Kidney epithelial cell (primary cell): ENCODE measurements around the gene FAM9B. TPM values are rescaled to one million over a fixed set of nuclear protein-coding genes. Genes with fewer than 3 reads are reported as not detected.

Source experiments
- DNase-seq: peaks from one replicate; pipeline ENCODE4 v3.0.0-alpha.2; 2010; ENCODE audit warnings: low read depth
- H3K27me3 ChIP-seq: 2 replicates; pipeline ENCODE4 v1.6.0; 2011; ENCODE audit warnings: low read length; ENCODE audit not compliant: control insufficient read depth, insufficient read depth
- H3K36me3 ChIP-seq: 2 replicates; pipeline ENCODE4 v1.5.1; 2011; ENCODE audit warnings: low read length; ENCODE audit not compliant: control insufficient read depth, insufficient read depth
- H3K4me3 ChIP-seq: 2 replicates; pipeline ENCODE4 v1.5.1; 2011; ENCODE audit warnings: low read depth, mild to moderate bottlenecking, control low read depth, low read length
- total RNA-seq: library from RNA; depleted of rRNA; stranded (reverse); fragments of >200 nt; gene quantifications from 2 replicates; pipeline ENCODE4 v1.2.3, GENCODE V29; 2015
- TF ChIP-seq, protein P1 (sequence below): IDR thresholded peaks from 2 replicates; pipeline ENCODE4 v1.5.1; 2011; ENCODE audit warnings: mild to moderate bottlenecking, moderate library complexity, low read length, control low read depth, inconsistent platforms; ENCODE audit not compliant: insufficient read depth, poor library complexity, severe bottlenecking

Gene FAM9B
- total RNA-seq, 1 donor from 2014 or later: not detected

DNA sequence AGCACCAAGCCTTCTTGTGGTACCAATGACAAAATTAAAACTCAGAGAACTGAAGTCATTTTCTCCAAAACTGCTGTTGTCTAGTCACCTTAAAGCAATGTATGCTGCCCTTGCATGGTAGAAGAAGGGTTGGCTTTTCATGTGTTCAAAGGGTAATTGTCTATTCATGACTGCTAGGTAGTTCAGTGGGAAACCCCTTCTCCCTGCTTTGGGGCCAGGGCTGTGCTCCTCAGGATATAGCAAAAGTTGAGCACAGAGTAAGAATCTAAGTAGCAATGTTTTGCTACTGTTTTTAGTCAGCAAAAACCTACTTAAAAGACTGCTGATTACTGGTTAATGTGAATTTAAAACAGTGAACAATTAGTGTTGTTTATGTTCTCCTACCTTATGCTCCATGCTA, 30.8 kb upstream of the FAM9B start:
- no peaks in the 10 kb centered on the region for H3K27me3 ChIP-seq
- H3K4me3 ChIP-seq: no peak overlapping the region
- TF ChIP-seq, protein P1, sequence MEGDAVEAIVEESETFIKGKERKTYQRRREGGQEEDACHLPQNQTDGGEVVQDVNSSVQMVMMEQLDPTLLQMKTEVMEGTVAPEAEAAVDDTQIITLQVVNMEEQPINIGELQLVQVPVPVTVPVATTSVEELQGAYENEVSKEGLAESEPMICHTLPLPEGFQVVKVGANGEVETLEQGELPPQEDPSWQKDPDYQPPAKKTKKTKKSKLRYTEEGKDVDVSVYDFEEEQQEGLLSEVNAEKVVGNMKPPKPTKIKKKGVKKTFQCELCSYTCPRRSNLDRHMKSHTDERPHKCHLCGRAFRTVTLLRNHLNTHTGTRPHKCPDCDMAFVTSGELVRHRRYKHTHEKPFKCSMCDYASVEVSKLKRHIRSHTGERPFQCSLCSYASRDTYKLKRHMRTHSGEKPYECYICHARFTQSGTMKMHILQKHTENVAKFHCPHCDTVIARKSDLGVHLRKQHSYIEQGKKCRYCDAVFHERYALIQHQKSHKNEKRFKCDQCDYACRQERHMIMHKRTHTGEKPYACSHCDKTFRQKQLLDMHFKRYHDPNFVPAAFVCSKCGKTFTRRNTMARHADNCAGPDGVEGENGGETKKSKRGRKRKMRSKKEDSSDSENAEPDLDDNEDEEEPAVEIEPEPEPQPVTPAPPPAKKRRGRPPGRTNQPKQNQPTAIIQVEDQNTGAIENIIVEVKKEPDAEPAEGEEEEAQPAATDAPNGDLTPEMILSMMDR: no peak
- H3K36me3 ChIP-seq: no peaks in the 10 kb centered on the region
- no peak for DNase-seq

- Histone ChIP-seq H3K4me3 (no peak overlapping the region), H3K27me3 (no peaks in the 10 kb centered on the region), H3K36me3 (no peaks in the 10 kb centered on the region)
- TF ChIP-seq, protein P1: no peak
- DNase-seq: no peak
Observed at GRCh38 chrX:9062641-9063040, 28.7 kb upstream of the FAM9B start.

GRCh38 chrX:9055354-9055753, 21.4 kb upstream of the FAM9B start:
- TF ChIP-seq, protein P1: no peak
- Histone ChIP-seq H3K4me3 (no peak overlapping the region), H3K27me3 (no peaks in the 10 kb centered on the region), H3K36me3 (no peaks in the 10 kb centered on the region)
- no peak for DNase-seq

GRCh38 chrX:9052081-9052480, 18.2 kb upstream of the FAM9B start:
- TF ChIP-seq, protein P1: no peak
- H3K4me3 ChIP-seq: no peak overlapping the region
- H3K27me3 ChIP-seq: no peaks in the 10 kb centered on the region
- no peaks in the 10 kb centered on the region for H3K36me3 ChIP-seq
- DNase-seq: no peak

- no peak overlapping the region for H3K4me3 ChIP-seq
- H3K36me3 ChIP-seq: no peaks in the 10 kb centered on the region
- no peaks in the 10 kb centered on the region for H3K27me3 ChIP-seq
- TF ChIP-seq, protein P1: no peak
- DNase-seq: no peak
Observed at GRCh38 chrX:9050331-9050730, 16.4 kb upstream of the FAM9B start.

GRCh38 chrX:9048801-9049200, 14.9 kb upstream of the FAM9B start:
- no peaks in the 10 kb centered on the region for H3K27me3 ChIP-seq
- H3K4me3 ChIP-seq: no peak overlapping the region
- no peak for DNase-seq
- no peaks in the 10 kb centered on the region for H3K36me3 ChIP-seq
- TF ChIP-seq, protein P1: no peak
